Liver (tissue), 9 donors: ENCODE results near the gene AXIN1. TPM values are rescaled to one million over a fixed set of nuclear protein-coding genes. Genes with fewer than 3 reads are reported as not detected.

Source experiments
- DNase-seq: peaks from one replicate; pipeline ENCODE4 v3.0.0-alpha.2; 2017; ENCODE audit warnings: low spot score
- H3K27ac ChIP-seq, 2 donors: one replicate each; pipeline ENCODE4 v1.7.0; 2013; ENCODE audit warnings: inconsistent platforms in 2 of 2, low read length in 2 of 2, control low read depth in 1 of 2, low read depth in 1 of 2, mild to moderate bottlenecking in 1 of 2
- H3K27me3 ChIP-seq, 4 donors: one replicate each; pipeline versions ENCODE4 v1.6.1 to v1.7.0; 2013; ENCODE audit warnings: low read length in 3 of 4, inconsistent platforms in 1 of 4, mild to moderate bottlenecking in 1 of 4, moderate library complexity in 1 of 4; ENCODE audit not compliant: control insufficient read depth in 4 of 4, insufficient read depth in 4 of 4
- H3K36me3 ChIP-seq, 4 donors: one replicate each; pipeline versions ENCODE4 v1.6.1 to v1.7.0; 2013; ENCODE audit warnings: low read length in 3 of 4, mild to moderate bottlenecking in 3 of 4, low read depth in 1 of 4, moderate library complexity in 1 of 4; ENCODE audit not compliant: control insufficient read depth in 4 of 4, insufficient read depth in 3 of 4
- H3K4me1 ChIP-seq, 4 donors: one replicate each; pipeline versions ENCODE4 v1.6.1 to v1.7.0; 2013; ENCODE audit warnings: low read length in 3 of 4, mild to moderate bottlenecking in 3 of 4, moderate library complexity in 1 of 4; ENCODE audit not compliant: control insufficient read depth in 4 of 4, insufficient read depth in 4 of 4
- H3K4me3 ChIP-seq, 3 donors: one replicate each; pipeline versions ENCODE4 v1.6.1 to v1.7.0; 2013; ENCODE audit warnings: low read length in 3 of 3, control low read depth in 1 of 3, low read depth in 1 of 3, mild to moderate bottlenecking in 1 of 3
- H3K9ac ChIP-seq, 2 donors: one replicate each; pipeline ENCODE4 v1.7.0; 2013; ENCODE audit warnings: low read length in 2 of 2, mild to moderate bottlenecking in 2 of 2, moderate library complexity in 2 of 2, control low read depth in 1 of 2, low read depth in 1 of 2
- H3K9me3 ChIP-seq, 4 donors: one replicate each; pipeline versions ENCODE4 v1.6.1 to v1.7.0; 2013; ENCODE audit warnings: low read length in 3 of 4; ENCODE audit not compliant: control insufficient read depth in 4 of 4
- EGR1 ChIP-seq, 2 donors: IDR thresholded peaks; 2 replicates each; pipeline ENCODE4 v1.6.1; 2016 to 2018; ENCODE audit warnings: antibody characterized with exemption in 2 of 2, low read depth in 2 of 2
- FOXA1 ChIP-seq: IDR thresholded peaks from 2 replicates; pipeline ENCODE4 v1.6.1; 2016; ENCODE audit warnings: antibody characterized with exemption
- FOXA2 ChIP-seq: IDR thresholded peaks from 2 replicates; pipeline ENCODE4 v1.6.1; 2016; ENCODE audit warnings: antibody characterized with exemption
- GABPA ChIP-seq, 2 donors: IDR thresholded peaks in 1 of 2; conservative IDR thresholded peaks in 1 of 2; 2 replicates each; pipeline ENCODE4 v1.6.1; 2016; ENCODE audit warnings: antibody characterized with exemption in 2 of 2, mild to moderate bottlenecking in 1 of 2, moderate library complexity in 1 of 2
- HNF4A ChIP-seq, 2 donors: conservative IDR thresholded peaks; 2 replicates each; pipeline ENCODE4 v1.6.1; 2016; ENCODE audit warnings: antibody characterized with exemption in 2 of 2, mild to moderate bottlenecking in 2 of 2
- HNF4G ChIP-seq: IDR thresholded peaks from 2 replicates; pipeline ENCODE4 v1.6.1; 2016; ENCODE audit warnings: antibody characterized with exemption
- JUND ChIP-seq, 2 donors: IDR thresholded peaks; 2 replicates each; pipeline ENCODE4 v1.6.1; 2016; ENCODE audit warnings: antibody characterized with exemption in 2 of 2
- MAX ChIP-seq: IDR thresholded peaks from 2 replicates; pipeline ENCODE4 v1.6.1; 2016; ENCODE audit warnings: antibody characterized with exemption
- NR2F2 ChIP-seq: IDR thresholded peaks from 2 replicates; pipeline ENCODE4 v1.6.1; 2016; ENCODE audit warnings: antibody characterized with exemption
- RAD21 ChIP-seq, 2 donors: IDR thresholded peaks; 2 replicates each; pipeline ENCODE4 v1.6.1; 2016; ENCODE audit warnings: antibody characterized with exemption in 2 of 2, mild to moderate bottlenecking in 2 of 2
- RXRA ChIP-seq, 2 donors: IDR thresholded peaks; 2 replicates each; pipeline ENCODE4 v1.6.1; 2017 to 2018; ENCODE audit warnings: antibody characterized with exemption in 2 of 2, mild to moderate bottlenecking in 1 of 2
- SP1 ChIP-seq: IDR thresholded peaks from 2 replicates; pipeline ENCODE4 v1.6.1; 2018; ENCODE audit warnings: antibody characterized with exemption, mild to moderate bottlenecking
- TAF1 ChIP-seq: conservative IDR thresholded peaks from 2 replicates; pipeline ENCODE4 v1.6.1; 2016; ENCODE audit warnings: antibody characterized with exemption, mild to moderate bottlenecking
- YY1 ChIP-seq: IDR thresholded peaks from 2 replicates; pipeline ENCODE4 v1.6.1; 2016; ENCODE audit warnings: antibody characterized with exemption, mild to moderate bottlenecking
- ZBTB33 ChIP-seq: IDR thresholded peaks from 2 replicates; pipeline ENCODE4 v1.6.1; 2016; ENCODE audit warnings: antibody characterized with exemption
- WGBS: extraction: QIAGEN DNeasy Blood & Tissue Kit; methylation state at CpG from one replicate; pipeline ENCODE4 v1.1.7; 2013; 5-methylcytosine and 5-hydroxymethylcytosine counted together
- polyA plus RNA-seq, 2 donors: library from polyadenylated mRNA; stranded (reverse) in 1 of 2; unstranded in 1 of 2; fragments of 200-250 nt in 1 of 2; fragments of >200 nt in 1 of 2; fragmentation: Nextera tagmentation in 1 of 2; extraction: Ambion mirVana in 1 of 2; gene quantifications; one replicate each; pipeline versions ENCODE4 v1.2.1 to v1.2.3, GENCODE V29; 2013 to 2015
- total RNA-seq, 2 donors: library from RNA; depleted of rRNA; stranded (reverse); fragments of >200 nt; gene quantifications; one replicate each; pipeline ENCODE4 v1.2.3, GENCODE V29; 2014
- TF ChIP-seq, protein P1 (sequence below): fragments of 150-350 bp; IDR thresholded peaks from 2 replicates; pipeline ENCODE4 v1.5.1; 2017; ENCODE audit warnings: improper control_type of control experiment, low read depth, low read length; ENCODE audit not compliant: missing input control
- TF ChIP-seq, protein P2 (sequence below): IDR thresholded peaks from 2 replicates; pipeline ENCODE4 v1.6.1; 2016; ENCODE audit warnings: antibody characterized with exemption
- TF ChIP-seq, protein P3 (sequence below): IDR thresholded peaks from 2 replicates; pipeline ENCODE4 v1.6.1; 2016; ENCODE audit warnings: antibody characterized with exemption, mild to moderate bottlenecking
- donor health status: healthy.
- donor health status: healthy.
- donor health status: healthy.
- donor health status: healthy.
- donor health status: healthy.

Gene AXIN1
- total and polyA plus RNA-seq, 4 donors: 2.0 to 10.3 (median 7.9) TPM

DNA sequence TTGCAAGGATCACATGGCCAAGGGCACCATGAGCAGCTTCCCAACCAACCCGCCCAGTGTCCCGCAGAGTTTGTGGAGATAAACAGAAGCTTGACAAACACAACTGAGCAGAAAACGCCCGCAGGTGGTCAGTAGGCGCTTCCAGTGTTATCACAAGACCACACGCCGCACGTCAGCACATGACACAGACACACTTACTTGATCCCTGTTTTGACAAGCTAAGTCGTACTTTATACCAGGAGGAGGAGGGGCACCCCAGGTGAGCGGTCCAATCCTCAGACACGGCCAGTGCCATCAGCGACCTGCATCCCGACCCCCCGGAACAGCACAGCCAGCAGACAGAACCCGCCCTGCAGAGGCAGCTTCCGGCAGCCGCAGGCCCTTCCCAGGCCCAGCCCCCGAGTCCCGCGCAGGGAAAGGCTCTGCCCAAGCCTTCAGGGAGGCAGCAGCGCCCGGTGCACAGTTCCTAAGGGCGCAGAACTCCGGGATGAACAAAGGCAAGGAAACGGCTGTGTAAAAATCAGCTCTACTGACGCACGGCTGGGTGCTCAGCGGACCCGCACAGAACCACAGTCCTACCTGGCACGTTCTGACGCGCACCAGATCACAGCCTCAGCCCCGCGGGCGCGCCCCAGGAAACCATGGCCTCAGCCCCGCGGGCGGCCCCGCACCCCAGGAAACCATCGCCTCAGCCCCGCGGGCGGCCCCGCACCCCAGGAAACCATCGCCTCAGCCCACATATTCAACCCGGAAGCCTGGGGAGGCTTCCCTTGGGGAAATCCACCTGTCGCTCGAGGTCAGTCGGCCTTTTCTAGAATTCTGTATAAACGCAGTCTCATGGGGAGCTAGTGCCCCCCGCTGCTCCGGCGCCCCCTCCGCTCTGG, 27.8 kb downstream of the AXIN1 start:
- DNase-seq: peak; percentile 42
- no peak overlapping the region for H3K27ac ChIP-seq
- TF ChIP-seq EGR1 (IDR thresholded peaks at IDR 0.05; ENCODE audit: low read depth in 2 of 2): no peak
- no peak for TF ChIP-seq JUND (IDR thresholded peaks at IDR 0.05)
- no peak for TF ChIP-seq RAD21 (IDR thresholded peaks at IDR 0.05)
- TF ChIP-seq, protein P1, sequence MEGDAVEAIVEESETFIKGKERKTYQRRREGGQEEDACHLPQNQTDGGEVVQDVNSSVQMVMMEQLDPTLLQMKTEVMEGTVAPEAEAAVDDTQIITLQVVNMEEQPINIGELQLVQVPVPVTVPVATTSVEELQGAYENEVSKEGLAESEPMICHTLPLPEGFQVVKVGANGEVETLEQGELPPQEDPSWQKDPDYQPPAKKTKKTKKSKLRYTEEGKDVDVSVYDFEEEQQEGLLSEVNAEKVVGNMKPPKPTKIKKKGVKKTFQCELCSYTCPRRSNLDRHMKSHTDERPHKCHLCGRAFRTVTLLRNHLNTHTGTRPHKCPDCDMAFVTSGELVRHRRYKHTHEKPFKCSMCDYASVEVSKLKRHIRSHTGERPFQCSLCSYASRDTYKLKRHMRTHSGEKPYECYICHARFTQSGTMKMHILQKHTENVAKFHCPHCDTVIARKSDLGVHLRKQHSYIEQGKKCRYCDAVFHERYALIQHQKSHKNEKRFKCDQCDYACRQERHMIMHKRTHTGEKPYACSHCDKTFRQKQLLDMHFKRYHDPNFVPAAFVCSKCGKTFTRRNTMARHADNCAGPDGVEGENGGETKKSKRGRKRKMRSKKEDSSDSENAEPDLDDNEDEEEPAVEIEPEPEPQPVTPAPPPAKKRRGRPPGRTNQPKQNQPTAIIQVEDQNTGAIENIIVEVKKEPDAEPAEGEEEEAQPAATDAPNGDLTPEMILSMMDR: no peak
- TF ChIP-seq SP1: no peak
- no peak overlapping the region for H3K4me3 ChIP-seq
- H3K36me3 ChIP-seq: no peaks in the 10 kb centered on the region
- WGBS: 77% methylated on average over 55 of the region's 55 CpGs
- H3K4me1 ChIP-seq: peaks cover 5 to 13% (median 10%) of the 10 kb centered on the region in 4 donors
- no peaks in the 10 kb centered on the region for H3K9me3 ChIP-seq
- no peaks in the 10 kb centered on the region for H3K27me3 ChIP-seq
- no peak overlapping the region for H3K9ac ChIP-seq

GRCh38 chr16:324201-324450, 28.4 kb downstream of the AXIN1 start:
- H3K4me1 ChIP-seq: peaks cover 5 to 13% (median 10%) of the 10 kb centered on the region in 4 donors
- H3K27me3 ChIP-seq: no peaks in the 10 kb centered on the region
- H3K27ac ChIP-seq: no peak overlapping the region
- H3K4me3 ChIP-seq: no peak overlapping the region
- peaks cover 0 to 3% (median 0%) of the 10 kb centered on the region in 4 donors for H3K36me3 ChIP-seq
- 90% methylated on average over 17 of the region's 17 CpGs for WGBS
- DNase-seq: no peak
- no peaks in the 10 kb centered on the region for H3K9me3 ChIP-seq
- TF ChIP-seq HNF4A (conservative IDR thresholded peaks at IDR 0.05) (no peak), MAX (no peak), TAF1 (no peak), NR2F2 (no peak), RXRA (IDR thresholded peaks at IDR 0.05) (no peak), ZBTB33 (no peak), GABPA (IDR thresholded peaks at IDR 0.05 in 1 of 2, conservative IDR thresholded peaks at IDR 0.05 in 1 of 2) (no peak), HNF4G (no peak), FOXA2 (no peak), JUND (IDR thresholded peaks at IDR 0.05) (no peak), YY1 (no peak), RAD21 (IDR thresholded peaks at IDR 0.05) (no peak), SP1 (no peak), EGR1 (IDR thresholded peaks at IDR 0.05; ENCODE audit: low read depth in 2 of 2) (no peak), FOXA1 (no peak)
- TF ChIP-seq, protein P2, sequence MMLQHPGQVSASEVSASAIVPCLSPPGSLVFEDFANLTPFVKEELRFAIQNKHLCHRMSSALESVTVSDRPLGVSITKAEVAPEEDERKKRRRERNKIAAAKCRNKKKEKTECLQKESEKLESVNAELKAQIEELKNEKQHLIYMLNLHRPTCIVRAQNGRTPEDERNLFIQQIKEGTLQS: no peak
- TF ChIP-seq, protein P1: no peak
- TF ChIP-seq, protein P3, sequence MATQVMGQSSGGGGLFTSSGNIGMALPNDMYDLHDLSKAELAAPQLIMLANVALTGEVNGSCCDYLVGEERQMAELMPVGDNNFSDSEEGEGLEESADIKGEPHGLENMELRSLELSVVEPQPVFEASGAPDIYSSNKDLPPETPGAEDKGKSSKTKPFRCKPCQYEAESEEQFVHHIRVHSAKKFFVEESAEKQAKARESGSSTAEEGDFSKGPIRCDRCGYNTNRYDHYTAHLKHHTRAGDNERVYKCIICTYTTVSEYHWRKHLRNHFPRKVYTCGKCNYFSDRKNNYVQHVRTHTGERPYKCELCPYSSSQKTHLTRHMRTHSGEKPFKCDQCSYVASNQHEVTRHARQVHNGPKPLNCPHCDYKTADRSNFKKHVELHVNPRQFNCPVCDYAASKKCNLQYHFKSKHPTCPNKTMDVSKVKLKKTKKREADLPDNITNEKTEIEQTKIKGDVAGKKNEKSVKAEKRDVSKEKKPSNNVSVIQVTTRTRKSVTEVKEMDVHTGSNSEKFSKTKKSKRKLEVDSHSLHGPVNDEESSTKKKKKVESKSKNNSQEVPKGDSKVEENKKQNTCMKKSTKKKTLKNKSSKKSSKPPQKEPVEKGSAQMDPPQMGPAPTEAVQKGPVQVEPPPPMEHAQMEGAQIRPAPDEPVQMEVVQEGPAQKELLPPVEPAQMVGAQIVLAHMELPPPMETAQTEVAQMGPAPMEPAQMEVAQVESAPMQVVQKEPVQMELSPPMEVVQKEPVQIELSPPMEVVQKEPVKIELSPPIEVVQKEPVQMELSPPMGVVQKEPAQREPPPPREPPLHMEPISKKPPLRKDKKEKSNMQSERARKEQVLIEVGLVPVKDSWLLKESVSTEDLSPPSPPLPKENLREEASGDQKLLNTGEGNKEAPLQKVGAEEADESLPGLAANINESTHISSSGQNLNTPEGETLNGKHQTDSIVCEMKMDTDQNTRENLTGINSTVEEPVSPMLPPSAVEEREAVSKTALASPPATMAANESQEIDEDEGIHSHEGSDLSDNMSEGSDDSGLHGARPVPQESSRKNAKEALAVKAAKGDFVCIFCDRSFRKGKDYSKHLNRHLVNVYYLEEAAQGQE: no peak
- no peak overlapping the region for H3K9ac ChIP-seq
